ENCODE measurements around the gene MAPKBP1. TPM values are rescaled to one million over a fixed set of nuclear protein-coding genes. Genes with fewer than 3 reads are reported as not detected.

Gene MAPKBP1
- total and polyA plus RNA-seq, 2 of the 13 experiments (the other 11 are each of a cell fraction or from before 2014, with no cell fraction given): 3.0 to 7.3 TPM

- TF ChIP-seq RAD21 (CRISPR knock-in tag; IDR thresholded peaks at IDR 0.05): no peak
- Histone ChIP-seq H3K9me3 (ENCODE audit: low read length) (no peaks in the 10 kb centered on the region), H3K4me2 (ENCODE audit: low read depth, low read length) (no peak overlapping the region), H3K36me3 (replicated peaks in 1 of 2; ENCODE audit: control insufficient read depth in 1 of 2, insufficient read depth in 2 of 2, low read length in 2 of 2) (no peaks in the 10 kb centered on the region), H3K79me2 (ENCODE audit: insufficient read depth, low read length) (peaks cover 2% of the 10 kb centered on the region), H3K27ac (ENCODE audit: extremely low read length, insufficient read depth, low read length) (no peak overlapping the region), H2AFZ (ENCODE audit: low read length) (no peak overlapping the region), H3K27me3 (ENCODE audit: control insufficient read depth in 1 of 2, insufficient read depth in 2 of 2, low read length in 2 of 2) (no peaks in the 10 kb centered on the region), H4K20me1 (ENCODE audit: insufficient read depth, low read length) (no peaks in the 10 kb centered on the region), H3K4me1 (ENCODE audit: insufficient read depth, low read length) (peaks cover 31% of the 10 kb centered on the region), H3K9ac (ENCODE audit: insufficient read depth, low read depth, low read length) (no peak overlapping the region), H3K4me3 (replicated peaks in 1 of 3; ENCODE audit: insufficient read depth in 1 of 3, low read depth in 2 of 3, low read length in 3 of 3) (no peak overlapping the region)
- FAIRE-seq (no peak), DNase-seq (ENCODE audit: low spot score) (no peak), ATAC-seq (no peak)
- intact Hi-C loops (cut with micrococcal nuclease; ENCODE audit: unreplicated experiment) (no loop called here), in situ Hi-C loops (cut with HindIII; ENCODE audit: extremely low pct_ligation_motif_present, low pct_unique_long_range_greater_than_20kb) (no loop called here)
- BruUV-seq (replicated peaks): no TSS peak
- CTCF ChIA-PET (ENCODE audit: low intra/inter-chr PET ratio, low total read pairs): no interaction called here
- WGBS (ENCODE audit: low lambda C conversion rate): 85% methylated on average over 4 of the region's 4 CpGs
- POLR2A ChIA-PET: no interaction called here
These were observed 15.0 kb downstream of the MAPKBP1 start for GRCh38 chr15:41789236-41789635.

- FAIRE-seq (no peak), ATAC-seq (no peak), DNase-seq (ENCODE audit: low spot score) (no peak)
- peaks cover 2% of the 10 kb centered on the region for H3K79me2 ChIP-seq (ENCODE audit: insufficient read depth, low read length)
- no peaks in the 10 kb centered on the region for H3K9me3 ChIP-seq (ENCODE audit: low read length)
- H3K27me3 ChIP-seq (ENCODE audit: control insufficient read depth in 1 of 2, insufficient read depth in 2 of 2, low read length in 2 of 2): no peaks in the 10 kb centered on the region
- ChIA-PET POLR2A (no interaction called here), CTCF (ENCODE audit: low intra/inter-chr PET ratio, low total read pairs) (no interaction called here)
- no TSS peak for BruUV-seq (replicated peaks)
- H2AFZ ChIP-seq (ENCODE audit: low read length): no peak overlapping the region
- no peaks in the 10 kb centered on the region for H4K20me1 ChIP-seq (ENCODE audit: insufficient read depth, low read length)
- in situ Hi-C loops (cut with HindIII; ENCODE audit: extremely low pct_ligation_motif_present, low pct_unique_long_range_greater_than_20kb): no loop called here
- no peaks in the 10 kb centered on the region for H3K36me3 ChIP-seq (replicated peaks in 1 of 2; ENCODE audit: control insufficient read depth in 1 of 2, insufficient read depth in 2 of 2, low read length in 2 of 2)
- no peak overlapping the region for H3K4me3 ChIP-seq (replicated peaks in 1 of 3; ENCODE audit: insufficient read depth in 1 of 3, low read depth in 2 of 3, low read length in 3 of 3)
- TF ChIP-seq ZBTB44 (CRISPR knock-in tag; IDR thresholded peaks at IDR 0.05): no peak
- no peak overlapping the region for H3K4me2 ChIP-seq (ENCODE audit: low read depth, low read length)
- intact Hi-C loops (cut with micrococcal nuclease; ENCODE audit: unreplicated experiment): no loop called here
- H3K9ac ChIP-seq (ENCODE audit: insufficient read depth, low read depth, low read length): no peak overlapping the region
- no peak overlapping the region for H3K27ac ChIP-seq (ENCODE audit: extremely low read length, insufficient read depth, low read length)
- H3K4me1 ChIP-seq (ENCODE audit: insufficient read depth, low read length): peaks cover 31% of the 10 kb centered on the region
These were observed 15.4 kb downstream of the MAPKBP1 start for GRCh38 chr15:41789662-41790061.
